HG02885 (cell line): ENCODE measurements around the gene CNTNAP1.
"Not testable (repeated sequence)": the region's sequence is repeated elsewhere in the genome, so short reads cannot be mapped to it uniquely, and the experiment has no call there.

Experiments used
- ATAC-seq: cut with Tn5 transposase; IDR thresholded peaks from one replicate; pipeline ENCODE4 v1.9.1; 2021; ENCODE audit warnings: mild to moderate bottlenecking; ENCODE audit not compliant: unreplicated experiment, poor library complexity

Gene CNTNAP1

DNA sequence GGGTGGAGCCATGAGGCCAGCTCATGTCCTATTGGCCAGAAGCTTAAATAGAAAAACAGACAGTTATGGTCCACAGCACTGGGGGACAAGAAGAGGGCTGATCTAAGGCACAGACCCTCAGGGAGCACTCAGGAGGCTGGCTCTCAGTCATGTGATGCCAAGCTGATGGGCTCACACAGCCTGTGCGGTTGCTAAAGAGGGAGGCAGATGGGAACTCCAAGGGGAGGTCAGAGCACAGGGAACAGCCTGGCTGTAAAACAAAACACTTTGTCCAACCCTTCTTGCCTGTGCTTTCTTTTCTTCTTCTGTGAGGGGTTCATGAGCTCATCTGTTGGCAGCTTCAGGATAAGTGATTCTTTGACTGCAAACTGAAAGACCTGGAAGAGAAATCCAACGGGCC, 27.2 kb downstream of the CNTNAP1 start:
- ATAC-seq: no peak

DNA sequence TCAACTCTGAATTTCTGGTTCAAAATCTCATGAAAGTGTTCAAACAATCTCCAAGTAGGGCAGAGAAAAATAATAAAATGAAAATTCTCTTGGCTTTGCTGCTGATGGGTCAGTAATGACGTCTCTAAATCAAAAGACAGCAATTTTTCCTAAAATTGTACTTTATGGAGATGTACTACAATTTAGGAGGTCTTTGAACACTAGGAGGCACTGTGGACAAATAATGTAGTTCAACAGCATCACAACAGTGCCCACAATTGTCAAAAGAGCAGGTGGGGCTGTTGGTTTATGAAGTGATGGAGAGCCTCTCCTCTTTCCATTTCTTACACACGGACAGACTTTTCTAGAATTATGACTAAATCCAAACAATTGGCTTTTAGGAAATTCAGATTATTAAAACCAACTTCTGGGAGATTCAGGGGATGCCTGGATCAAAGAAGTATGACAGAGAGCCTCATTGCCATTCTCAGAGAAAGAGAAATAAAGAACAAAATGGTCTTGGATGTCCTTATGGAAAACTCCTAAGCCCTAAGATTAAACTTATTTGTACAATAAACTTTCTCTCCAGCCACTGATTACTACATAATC, 38.8 kb downstream of the CNTNAP1 start:
- no peak for ATAC-seq

- no peak for ATAC-seq
Observed at GRCh38 chr17:42723636-42724035, 41.3 kb downstream of the CNTNAP1 start.

DNA sequence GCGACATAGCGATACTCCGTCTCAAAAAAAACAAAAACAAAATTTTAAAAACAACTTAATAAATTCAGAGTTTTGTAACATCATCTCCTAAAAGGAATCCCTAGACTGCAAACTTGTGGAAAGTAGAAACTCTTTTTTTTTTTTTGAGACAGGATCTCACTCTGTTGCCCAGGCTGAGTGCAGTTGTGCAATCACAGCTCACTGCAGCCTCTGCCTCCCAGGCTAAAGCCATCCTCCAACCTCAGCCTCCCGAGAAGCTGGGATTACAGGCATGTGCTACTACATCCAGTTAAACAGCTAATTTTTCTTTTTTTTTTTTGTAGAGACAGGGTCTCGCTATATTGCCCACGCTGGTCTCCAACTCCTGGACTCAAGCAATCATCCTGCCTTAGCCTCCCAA, 42.8 kb downstream of the CNTNAP1 start:
- no peak for ATAC-seq

GRCh38 chr17:42740699-42741098, 58.4 kb downstream of the CNTNAP1 start:
- ATAC-seq: no peak

DNA sequence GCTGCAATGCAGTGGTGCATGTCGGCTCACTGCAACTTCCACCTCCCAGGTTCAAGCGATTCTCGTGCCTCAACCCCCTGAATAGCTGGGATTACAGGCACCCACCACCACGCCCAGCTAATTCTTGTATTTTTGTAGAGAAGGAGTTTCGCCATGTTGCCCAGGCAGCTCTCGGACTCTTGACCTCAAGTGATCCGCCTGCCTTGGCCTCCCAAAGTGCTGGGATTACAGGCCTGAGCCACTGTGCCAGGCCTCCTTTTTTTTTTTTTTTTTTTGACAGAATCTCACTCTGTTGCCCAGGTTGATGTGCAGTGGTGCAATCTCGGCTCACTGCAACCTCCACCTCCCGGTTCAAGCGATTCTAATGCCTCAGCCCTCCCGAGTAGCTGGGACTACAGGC, 60.6 kb downstream of the CNTNAP1 start:
- not testable (repeated sequence) for ATAC-seq

- no peak for ATAC-seq
Observed at GRCh38 chr17:42743595-42744282, 61.4 kb downstream of the CNTNAP1 start.

DNA sequence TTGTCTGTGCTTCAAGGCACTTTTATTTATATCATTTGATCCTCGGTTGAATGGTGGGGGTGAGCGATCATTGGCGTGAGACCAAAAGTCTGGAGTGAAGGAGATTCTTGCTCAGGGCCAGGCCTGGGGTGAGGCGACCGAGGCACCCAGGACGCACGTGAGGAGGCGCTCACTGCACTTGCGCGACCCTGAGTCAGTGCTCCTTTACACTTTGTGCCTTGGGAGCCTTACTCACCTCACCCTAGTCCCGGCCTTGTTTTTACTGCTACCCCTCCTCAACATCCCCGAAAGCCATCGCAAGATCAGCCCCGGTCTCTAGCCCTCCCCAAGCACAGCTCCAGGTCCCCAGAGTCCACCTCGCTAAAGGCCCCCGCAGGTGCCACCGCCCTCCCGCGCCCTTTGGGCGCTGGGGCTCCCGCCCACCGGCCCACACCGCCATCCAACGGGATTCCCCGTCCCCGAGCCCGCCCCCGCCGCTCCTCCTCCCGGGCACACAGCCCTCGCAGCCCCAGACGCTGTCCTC, 62.0 kb downstream of the CNTNAP1 start:
- peak; percentile 63 for ATAC-seq

GRCh38 chr17:42744806-42745617, 62.7 kb downstream of the CNTNAP1 start, which contains the start of gene EZH1:
Gene EZH1 (minus strand): TSS chr17:42745040. CDS start chr17:42728941, 16,099 bp downstream.
- peak; percentile 83 for ATAC-seq

DNA sequence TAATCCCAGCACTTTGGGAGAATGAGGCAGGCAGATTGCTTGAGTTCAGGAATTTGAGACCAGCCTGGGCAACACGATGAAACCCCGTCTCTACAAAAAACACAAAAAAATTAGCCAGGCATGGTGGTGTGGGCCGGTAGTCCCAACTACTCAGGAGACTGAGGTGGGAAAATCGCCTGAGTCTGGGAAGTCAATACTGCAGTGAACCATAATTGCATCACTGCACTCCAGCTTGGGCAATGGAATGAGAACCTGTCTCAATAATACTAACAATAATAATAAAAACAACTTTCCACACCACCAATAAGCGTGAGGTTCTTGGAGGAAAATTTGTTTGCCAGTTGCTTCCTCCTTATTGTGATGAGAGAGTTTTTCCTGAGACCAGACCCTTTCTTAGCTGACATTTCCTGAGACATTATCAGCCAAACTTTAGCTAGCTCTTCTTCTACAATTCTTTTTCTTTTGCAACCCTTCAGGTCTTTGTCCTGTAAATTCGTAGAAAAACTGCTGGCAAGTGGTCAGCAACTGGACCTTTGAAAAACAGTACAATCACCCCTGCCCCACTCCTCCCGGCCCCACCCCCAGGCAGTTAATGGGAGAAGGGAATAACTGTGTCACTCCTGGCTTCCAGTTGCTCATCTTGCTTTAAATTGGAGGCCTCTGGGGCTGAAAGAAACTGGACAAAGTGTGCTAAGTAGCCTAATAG, 66.0 kb downstream of the CNTNAP1 start:
- ATAC-seq: no peak

GRCh38 chr17:42748908-42749798, 66.8 kb downstream of the CNTNAP1 start:
- ATAC-seq: no peak
